IPS-18a (cell line): ENCODE data around the gene IGSF10.

ENCODE experiments used
- H3K27ac ChIP-seq: one replicate; pipeline ENCODE4 v1.5.1; 2013; ENCODE audit warnings: low read length
- H3K27me3 ChIP-seq: one replicate; pipeline ENCODE4 v1.6.1; 2013; ENCODE audit warnings: mild to moderate bottlenecking, low read length; ENCODE audit not compliant: control insufficient read depth, insufficient read depth
- H3K36me3 ChIP-seq: one replicate; pipeline ENCODE4 v1.6.1; 2013; ENCODE audit warnings: low read depth, low read length; ENCODE audit not compliant: control insufficient read depth
- H3K4me1 ChIP-seq: one replicate; pipeline ENCODE4 v1.6.1; 2013; ENCODE audit warnings: low read depth, low read length; ENCODE audit not compliant: control insufficient read depth
- H3K4me3 ChIP-seq: one replicate; pipeline ENCODE4 v1.5.1; 2013; ENCODE audit warnings: low read length
- H3K9ac ChIP-seq: one replicate; pipeline ENCODE4 v1.6.1; 2013; ENCODE audit warnings: mild to moderate bottlenecking, low read length, moderate library complexity
- H3K9me3 ChIP-seq: one replicate; pipeline ENCODE4 v1.6.1; 2013; ENCODE audit warnings: low read depth, low read length; ENCODE audit not compliant: control insufficient read depth

The IGSF10 gene

GRCh38 chr3:151460228-151460627 is 633 bp downstream of the IGSF10 start:
- no peak overlapping the region for H3K27ac ChIP-seq
- H3K4me3 ChIP-seq: peak overlapping the region; percentile 35

DNA sequence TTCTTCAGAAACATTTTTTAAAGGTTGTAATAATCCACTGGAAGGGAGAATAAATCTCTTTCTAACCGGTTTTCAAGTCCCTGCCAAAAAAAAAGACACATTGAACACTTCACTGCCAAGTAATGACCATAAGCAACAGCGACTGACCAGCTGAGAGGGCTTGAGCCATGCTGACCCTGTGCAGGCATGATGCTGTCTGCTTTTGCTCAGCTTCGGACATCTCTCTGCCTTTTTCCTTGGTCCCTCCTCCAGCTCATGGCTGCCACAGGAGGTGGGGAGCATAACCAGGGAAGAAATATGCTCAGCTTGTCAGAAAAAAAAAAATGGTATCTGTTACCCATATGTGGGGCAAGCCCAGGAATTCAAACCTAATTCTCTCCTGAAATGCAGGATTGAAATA is 1.5 kb downstream of the IGSF10 start:
- peaks cover 6% of the 10 kb centered on the region for H3K27me3 ChIP-seq
- no peak overlapping the region for H3K4me3 ChIP-seq
- no peak overlapping the region for H3K27ac ChIP-seq
- H3K9ac ChIP-seq: no peak overlapping the region
- no peaks in the 10 kb centered on the region for H3K4me1 ChIP-seq
- no peaks in the 10 kb centered on the region for H3K36me3 ChIP-seq
- H3K9me3 ChIP-seq: no peaks in the 10 kb centered on the region

More at GRCh38 chr3:151460228-151460627, 633 bp downstream of the IGSF10 start:
- no peaks in the 10 kb centered on the region for H3K36me3 ChIP-seq
- peaks cover 6% of the 10 kb centered on the region for H3K27me3 ChIP-seq
- H3K4me1 ChIP-seq: no peaks in the 10 kb centered on the region
- no peaks in the 10 kb centered on the region for H3K9me3 ChIP-seq
- no peak overlapping the region for H3K9ac ChIP-seq

DNA sequence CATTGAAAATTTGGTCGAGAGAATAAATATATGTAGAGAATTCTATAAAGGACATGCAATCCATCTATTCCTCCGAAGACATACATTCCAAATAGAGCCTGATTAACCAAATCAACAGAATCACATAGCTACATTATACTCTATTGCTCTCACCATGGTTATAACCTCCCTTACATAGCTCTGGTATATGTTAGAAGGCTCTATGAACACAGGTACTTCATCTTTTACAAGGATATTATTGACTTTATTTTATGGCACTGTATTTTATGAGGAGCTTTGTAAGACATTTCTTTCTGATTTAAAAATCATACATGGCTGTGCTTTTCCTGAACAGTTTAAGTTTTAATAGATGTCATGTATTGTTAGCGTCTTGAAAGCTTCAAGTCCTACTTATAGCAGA is 4.8 kb downstream of the IGSF10 start:
- H3K27ac ChIP-seq: no peak overlapping the region

DNA sequence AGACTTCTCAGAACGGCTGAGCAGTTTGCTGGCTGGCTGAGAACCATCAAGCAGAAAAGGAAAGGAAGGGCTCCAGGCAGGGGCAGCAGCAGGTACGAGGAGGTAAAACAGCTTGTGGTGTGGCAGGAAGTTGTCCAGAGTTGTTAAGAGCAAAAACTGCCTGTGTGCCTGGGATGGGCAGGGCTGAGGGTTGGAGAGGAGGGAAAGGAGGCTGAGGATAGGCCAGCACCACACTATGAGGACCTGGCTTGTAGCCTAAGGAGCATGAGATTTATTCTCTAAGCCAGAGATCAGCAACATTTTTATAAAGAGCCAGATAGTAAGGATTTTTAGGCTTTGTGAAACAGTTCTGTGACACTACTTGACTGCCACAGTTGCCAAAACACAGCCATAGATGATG is 8.0 kb downstream of the IGSF10 start:
- Histone ChIP-seq H3K27me3 (no peaks in the 10 kb centered on the region), H3K4me1 (no peaks in the 10 kb centered on the region), H3K9me3 (no peaks in the 10 kb centered on the region), H3K4me3 (no peak overlapping the region), H3K27ac (no peak overlapping the region), H3K36me3 (no peaks in the 10 kb centered on the region), H3K9ac (no peak overlapping the region)

More for the DNA sequence above, 4.8 kb downstream of the IGSF10 start:
- H3K4me3 ChIP-seq: no peak overlapping the region
- no peaks in the 10 kb centered on the region for H3K4me1 ChIP-seq
- H3K9ac ChIP-seq: no peak overlapping the region
- H3K36me3 ChIP-seq: no peaks in the 10 kb centered on the region
- H3K27me3 ChIP-seq: peaks cover 6% of the 10 kb centered on the region
- no peaks in the 10 kb centered on the region for H3K9me3 ChIP-seq

GRCh38 chr3:151452368-151452767 is 8.5 kb downstream of the IGSF10 start:
- H3K9me3 ChIP-seq: no peaks in the 10 kb centered on the region
- H3K4me1 ChIP-seq: no peaks in the 10 kb centered on the region
- no peaks in the 10 kb centered on the region for H3K27me3 ChIP-seq
- no peak overlapping the region for H3K9ac ChIP-seq
- H3K4me3 ChIP-seq: no peak overlapping the region
- H3K27ac ChIP-seq: no peak overlapping the region
- H3K36me3 ChIP-seq: no peaks in the 10 kb centered on the region

GRCh38 chr3:151446002-151446340 is 14.9 kb downstream of the IGSF10 start:
- H3K27me3 ChIP-seq: no peaks in the 10 kb centered on the region
- H3K9me3 ChIP-seq: no peaks in the 10 kb centered on the region
- no peak overlapping the region for H3K4me3 ChIP-seq
- H3K27ac ChIP-seq: no peak overlapping the region
- H3K4me1 ChIP-seq: no peaks in the 10 kb centered on the region
- no peaks in the 10 kb centered on the region for H3K36me3 ChIP-seq
- H3K9ac ChIP-seq: no peak overlapping the region

DNA sequence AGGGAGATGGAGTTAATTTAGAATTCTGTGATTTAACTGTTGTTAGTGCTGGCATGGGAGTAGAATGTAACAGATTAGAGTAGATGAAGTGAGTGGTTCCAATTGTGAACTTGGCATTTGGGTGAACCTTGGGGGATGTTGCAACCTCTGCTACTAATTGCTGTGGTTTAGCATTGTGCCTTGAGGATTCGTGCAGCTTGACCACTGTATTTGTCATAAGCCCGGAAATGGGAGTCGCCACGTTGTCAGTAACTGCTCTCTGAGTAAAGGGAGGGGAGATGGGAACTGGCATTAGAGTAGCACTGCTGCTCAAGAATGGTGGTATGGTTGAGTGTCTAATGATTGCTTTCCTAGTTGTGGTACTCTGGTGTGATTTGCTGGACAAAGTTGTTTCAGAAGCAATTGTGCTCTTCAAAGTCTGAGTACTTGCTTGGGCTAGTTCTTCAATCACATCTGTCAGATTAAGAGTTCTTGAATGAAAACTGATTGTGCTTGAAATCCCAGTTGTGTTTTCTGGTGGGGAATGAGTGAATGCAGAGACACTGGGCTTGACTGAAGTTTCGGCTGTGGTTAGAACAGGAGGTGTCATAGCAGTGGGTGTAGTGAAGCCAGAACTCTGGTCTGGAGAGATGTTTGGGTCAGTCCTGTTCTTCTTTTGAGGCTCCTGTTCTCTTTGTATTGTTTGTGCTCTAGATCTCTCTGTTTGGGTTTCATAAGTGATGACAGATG is 15.4 kb downstream of the IGSF10 start:
- H3K9ac ChIP-seq: no peak overlapping the region
- no peaks in the 10 kb centered on the region for H3K36me3 ChIP-seq
- no peak overlapping the region for H3K27ac ChIP-seq
- H3K9me3 ChIP-seq: no peaks in the 10 kb centered on the region
- H3K4me1 ChIP-seq: peaks cover 4% of the 10 kb centered on the region
- no peak overlapping the region for H3K4me3 ChIP-seq
- H3K27me3 ChIP-seq: no peaks in the 10 kb centered on the region

DNA sequence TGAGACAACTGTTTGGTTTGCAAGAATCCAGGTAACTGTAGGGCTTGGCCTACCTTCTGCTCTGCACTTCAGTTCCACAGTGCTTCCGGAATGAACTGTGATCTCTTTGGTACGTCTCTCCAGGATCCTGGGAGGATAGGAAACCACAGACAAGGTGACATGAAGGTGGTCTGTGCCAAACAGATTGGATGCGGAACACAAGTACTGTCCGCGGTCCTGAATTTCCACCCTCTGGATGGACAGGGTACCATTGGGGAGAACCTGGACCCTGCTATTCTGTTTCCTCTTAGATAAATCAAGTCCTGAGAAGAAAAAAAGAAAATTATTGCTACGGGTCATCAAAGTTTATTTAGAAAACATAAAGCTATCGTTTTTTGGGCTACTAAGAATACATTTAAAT is 17.3 kb downstream of the IGSF10 start:
- H3K4me1 ChIP-seq: peaks cover 4% of the 10 kb centered on the region
- H3K4me3 ChIP-seq: no peak overlapping the region
- H3K36me3 ChIP-seq: no peaks in the 10 kb centered on the region
- no peaks in the 10 kb centered on the region for H3K9me3 ChIP-seq
- H3K9ac ChIP-seq: no peak overlapping the region
- no peaks in the 10 kb centered on the region for H3K27me3 ChIP-seq
- no peak overlapping the region for H3K27ac ChIP-seq

GRCh38 chr3:151440940-151441339 is 19.9 kb downstream of the IGSF10 start:
- Histone ChIP-seq H3K36me3 (no peaks in the 10 kb centered on the region), H3K9ac (no peak overlapping the region), H3K27ac (no peak overlapping the region), H3K27me3 (no peaks in the 10 kb centered on the region), H3K9me3 (no peaks in the 10 kb centered on the region), H3K4me1 (peaks cover 4% of the 10 kb centered on the region), H3K4me3 (no peak overlapping the region)

DNA sequence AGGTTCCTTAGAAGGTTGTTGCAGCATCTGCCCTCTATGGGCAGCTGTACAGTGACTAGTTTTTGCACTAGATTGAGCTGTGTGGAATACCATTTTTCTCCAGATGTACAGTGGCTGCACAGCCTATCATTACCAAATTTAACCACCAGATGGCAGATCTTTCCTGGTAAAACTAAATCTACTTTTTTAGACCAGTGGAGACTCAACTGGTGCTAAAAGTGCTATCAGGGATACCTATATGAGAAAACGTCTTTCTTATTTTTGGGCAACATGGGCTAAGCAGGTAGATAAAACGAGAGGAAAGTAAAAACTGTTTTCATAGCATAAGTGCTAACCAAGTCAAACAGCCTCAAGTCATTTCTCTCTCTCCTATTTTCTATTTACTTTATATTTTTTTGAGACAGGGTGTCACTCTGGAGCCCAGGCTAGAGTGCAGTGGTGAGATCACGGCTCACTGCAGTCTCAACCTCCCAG is 21.2 kb downstream of the IGSF10 start:
- H3K9me3 ChIP-seq: no peaks in the 10 kb centered on the region
- H3K27ac ChIP-seq: no peak overlapping the region
- no peak overlapping the region for H3K9ac ChIP-seq
- H3K36me3 ChIP-seq: no peaks in the 10 kb centered on the region
- peaks cover 13% of the 10 kb centered on the region for H3K4me1 ChIP-seq
- H3K4me3 ChIP-seq: no peak overlapping the region
- no peaks in the 10 kb centered on the region for H3K27me3 ChIP-seq

- H3K27me3 ChIP-seq: no peaks in the 10 kb centered on the region
Observed at GRCh38 chr3:151437906-151438305, 23.0 kb downstream of the IGSF10 start.

GRCh38 chr3:151436675-151437446 is 24.0 kb downstream of the IGSF10 start:
- H3K9ac ChIP-seq: no peak overlapping the region
- H3K4me3 ChIP-seq: no peak overlapping the region
- no peaks in the 10 kb centered on the region for H3K27me3 ChIP-seq

More at GRCh38 chr3:151437906-151438305, 23.0 kb downstream of the IGSF10 start:
- Histone ChIP-seq H3K9me3 (no peaks in the 10 kb centered on the region), H3K27ac (no peak overlapping the region), H3K9ac (no peak overlapping the region), H3K4me1 (peaks cover 17% of the 10 kb centered on the region), H3K36me3 (no peaks in the 10 kb centered on the region), H3K4me3 (no peak overlapping the region)

More at GRCh38 chr3:151436675-151437446, 24.0 kb downstream of the IGSF10 start:
- no peaks in the 10 kb centered on the region for H3K9me3 ChIP-seq
- H3K27ac ChIP-seq: no peak overlapping the region
- H3K4me1 ChIP-seq: peaks cover 17% of the 10 kb centered on the region
- no peaks in the 10 kb centered on the region for H3K36me3 ChIP-seq
